HG03457 (cell line): ENCODE results near the gene PHACTR4.
A peak's percentile ranks its signal among the peaks of the same experiment; 100 is the strongest.
"Not testable (repeated sequence)": the region's sequence is repeated elsewhere in the genome, so short reads cannot be mapped to it uniquely, and the experiment has no call there.

ENCODE experiments used
- ATAC-seq: cut with Tn5 transposase; IDR thresholded peaks from one replicate; pipeline ENCODE4 v1.9.1; 2021; ENCODE audit warnings: moderate number of reproducible peaks; ENCODE audit not compliant: unreplicated experiment

Gene PHACTR4

GRCh38 chr1:28482138-28482537 is 112.6 kb downstream of the PHACTR4 start:
- no peak for ATAC-seq

DNA sequence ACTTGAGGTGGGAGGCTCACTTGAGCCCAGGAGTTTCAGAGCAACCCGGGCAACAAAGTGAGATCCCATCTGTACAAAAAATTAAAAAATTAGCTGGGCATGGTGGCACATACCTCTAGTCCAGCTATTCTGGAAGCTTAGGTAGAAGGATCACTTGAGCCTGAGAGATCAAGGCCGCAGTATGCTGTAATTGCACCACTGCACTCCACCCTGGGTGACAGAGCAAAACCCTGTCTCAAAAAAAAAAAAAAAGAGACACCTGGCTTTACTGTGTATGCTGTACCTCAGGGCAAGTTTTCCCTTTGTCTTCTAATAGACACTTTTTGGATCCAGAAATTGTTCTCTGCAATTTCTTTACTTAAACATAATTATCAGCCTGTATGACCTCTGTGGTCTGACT is 113.2 kb downstream of the PHACTR4 start:
- no peak for ATAC-seq

- no peak for ATAC-seq
These were observed 125.2 kb downstream of the PHACTR4 start for GRCh38 chr1:28494737-28495136.

GRCh38 chr1:28499553-28499952 is 130.0 kb downstream of the PHACTR4 start:
- no peak for ATAC-seq

- ATAC-seq = no peak
These were observed 132.4 kb downstream of the PHACTR4 start for GRCh38 chr1:28501925-28502324.

DNA sequence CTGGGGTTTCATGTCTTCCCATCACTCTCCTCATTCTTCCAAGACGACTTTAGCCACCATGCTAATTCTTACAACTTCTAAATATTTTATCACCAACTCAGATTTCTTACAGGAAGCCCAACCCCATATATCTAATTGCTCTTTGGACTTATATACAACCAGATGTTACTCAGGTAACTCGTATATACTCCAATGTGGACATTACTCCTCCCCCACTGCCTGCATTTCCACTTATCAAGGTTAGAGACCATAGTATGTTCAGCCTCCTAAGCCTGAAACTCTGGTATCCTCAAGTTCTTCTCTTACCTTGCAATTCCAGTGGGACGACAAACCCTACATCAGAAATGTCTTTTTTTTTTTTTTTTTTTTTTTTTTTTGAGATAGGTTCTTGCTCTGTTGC is 133.6 kb downstream of the PHACTR4 start:
- no peak for ATAC-seq

GRCh38 chr1:28505406-28506187 is 136.1 kb downstream of the PHACTR4 start, which contains the start of gene RCC1:
Gene RCC1, plus strand, starts transcription at chr1:28506043. Its CDS starts 23,824 bp downstream, at chr1:28529867.
- peak; percentile 58 for ATAC-seq

DNA sequence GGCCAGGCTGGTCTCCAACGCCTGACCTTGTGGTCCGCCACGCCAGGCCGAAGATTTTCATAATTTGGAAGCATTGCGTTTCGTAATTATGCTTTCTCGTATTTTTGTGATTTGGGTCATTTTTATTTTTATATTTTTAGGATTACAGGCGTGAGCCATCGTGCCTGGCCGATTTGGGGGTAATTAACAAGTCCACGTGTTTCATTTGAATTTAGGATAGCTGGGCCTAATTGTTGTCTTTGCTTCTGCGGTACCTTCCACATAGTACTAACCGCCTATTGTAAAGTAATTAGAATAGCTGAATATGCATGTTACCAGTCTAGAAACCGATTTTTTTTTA is 137.3 kb downstream of the PHACTR4 start:
- no peak for ATAC-seq

- no peak for ATAC-seq
These were observed 137.7 kb downstream of the PHACTR4 start for GRCh38 chr1:28507247-28507645.

DNA sequence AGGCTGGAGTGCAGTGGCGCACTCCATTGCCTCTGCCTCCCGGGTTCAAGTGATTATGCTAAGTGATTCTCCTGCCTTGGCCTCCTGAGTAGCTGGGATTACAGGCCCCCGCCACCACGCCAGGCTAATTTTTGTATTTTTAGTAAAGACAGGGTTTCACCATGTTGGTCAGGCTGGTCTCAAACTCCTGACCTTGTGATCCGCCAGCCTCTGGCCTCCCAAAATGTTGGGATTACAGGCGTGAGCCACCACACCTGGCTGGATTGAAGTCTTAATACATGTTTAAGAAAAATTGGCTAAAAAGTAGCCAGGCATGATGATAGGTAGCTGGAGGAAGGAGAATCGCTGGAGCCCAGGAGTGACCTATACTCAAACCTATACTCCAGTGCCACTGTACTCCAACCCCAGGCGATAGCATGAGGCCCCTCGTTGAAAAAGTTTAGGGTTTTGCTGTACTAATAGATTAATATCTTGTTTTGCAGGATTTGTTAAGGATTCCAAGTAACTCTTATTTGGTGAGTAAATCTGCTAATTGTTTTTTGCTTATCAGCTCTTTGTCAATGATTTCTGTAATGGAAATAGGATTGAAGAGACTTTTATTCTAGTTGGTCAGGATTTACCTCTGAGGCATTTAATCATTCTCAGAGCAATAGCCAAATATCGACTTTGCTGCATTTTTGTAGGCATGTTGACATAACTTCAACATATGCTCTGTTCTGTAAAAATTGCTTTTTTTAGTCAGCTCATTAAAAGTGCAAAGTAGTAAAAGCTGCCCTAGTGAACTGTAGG is 138.3 kb downstream of the PHACTR4 start:
- ATAC-seq = no peak

- no peak for ATAC-seq
These were observed 138.9 kb downstream of the PHACTR4 start for GRCh38 chr1:28508435-28508754.

GRCh38 chr1:28509705-28510272 is 140.2 kb downstream of the PHACTR4 start:
- no peak for ATAC-seq

GRCh38 chr1:28510273-28510969 is 140.9 kb downstream of the PHACTR4 start:
- ATAC-seq = no peak

GRCh38 chr1:28510970-28511440 is 141.5 kb downstream of the PHACTR4 start:
- ATAC-seq = no peak

- no peak for ATAC-seq
These were observed 142.6 kb downstream of the PHACTR4 start for GRCh38 chr1:28512058-28512611.

DNA sequence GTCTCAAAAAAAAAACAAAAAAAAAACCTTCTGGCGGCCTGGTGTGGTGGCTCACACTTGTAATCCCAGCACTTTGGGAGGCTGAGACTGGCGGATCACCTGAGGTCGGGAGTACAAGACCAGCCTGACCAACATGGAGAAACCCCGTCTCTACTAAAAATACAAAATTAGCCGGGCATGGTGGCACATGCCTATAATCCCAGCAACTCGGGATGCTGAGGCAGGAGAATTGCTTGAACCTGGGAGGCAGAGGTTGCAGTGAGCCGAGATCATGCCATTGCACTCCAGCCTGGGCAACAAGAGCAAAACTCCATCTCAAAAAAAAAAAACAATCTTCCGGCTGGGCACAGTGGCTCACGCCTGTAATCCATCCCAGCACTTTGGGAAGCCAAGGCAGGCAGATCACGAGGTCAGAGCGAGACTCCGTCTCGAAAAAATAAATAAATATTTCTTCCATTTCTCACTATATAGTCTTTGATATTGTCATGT is 144.9 kb downstream of the PHACTR4 start:
- ATAC-seq = not testable (repeated sequence)

DNA sequence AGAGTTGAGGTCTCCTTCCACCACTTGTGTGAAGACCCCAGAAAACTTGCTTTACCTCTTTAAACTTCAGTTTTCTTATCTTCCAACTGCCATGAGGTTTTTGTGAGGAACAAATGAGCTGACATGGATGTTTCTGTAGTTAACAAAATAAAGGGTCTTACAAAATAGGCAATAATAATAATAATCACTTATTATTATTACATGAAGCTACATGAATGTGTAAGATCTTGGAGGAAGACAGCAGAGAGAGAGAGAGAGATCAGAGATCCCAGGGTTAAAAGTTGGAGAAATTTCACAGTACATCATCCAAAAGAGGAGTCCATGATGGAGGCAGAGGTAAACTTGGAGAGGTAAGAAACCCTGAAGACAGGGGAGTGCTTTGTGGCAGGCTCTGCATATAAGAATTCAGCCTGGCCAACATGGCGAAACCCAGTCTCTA is 147.0 kb downstream of the PHACTR4 start:
- no peak for ATAC-seq

DNA sequence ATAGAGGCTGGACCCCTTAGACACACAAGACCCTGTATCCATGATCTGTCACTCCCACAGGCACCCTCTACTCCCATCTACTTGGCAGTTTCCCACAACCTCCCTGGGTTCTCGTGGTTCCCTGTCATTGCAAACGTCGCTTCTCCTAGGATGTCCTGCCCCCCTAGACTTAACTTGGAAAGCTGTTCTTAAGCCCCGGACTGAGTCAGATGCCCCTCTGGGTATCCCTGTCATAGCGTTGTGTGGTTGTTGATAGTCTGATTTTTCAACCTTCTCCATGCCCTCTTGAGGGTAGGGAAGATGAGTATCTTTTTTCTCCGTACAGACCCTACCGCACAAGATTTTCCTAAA is 148.1 kb downstream of the PHACTR4 start:
- no peak for ATAC-seq

- peak; percentile 53 for ATAC-seq
These were observed 148.6 kb downstream of the PHACTR4 start for GRCh38 chr1:28518000-28518744.

GRCh38 chr1:28518745-28519341 is 149.3 kb downstream of the PHACTR4 start:
- ATAC-seq = no peak
